Esophagus muscularis mucosa (tissue), 4 donors: Measurements from ENCODE around the gene ELOB. TPM values are rescaled to one million over a fixed set of nuclear protein-coding genes. Genes with fewer than 3 reads are reported as not detected.
A peak's percentile ranks its signal among the peaks of the same experiment; 100 is the strongest.

Experiments used
- DNase-seq: peaks from one replicate; pipeline ENCODE4 v3.0.0-alpha.2; 2017; ENCODE audit errors: extremely low spot score
- H3K27ac ChIP-seq, 4 donors: fragments of 200-600 bp; sonication (generic); replicated peaks in 1 of 4; 1 replicate in 3 of 4; 2 replicates in 1 of 4; pipeline ENCODE4 v1.5.1; 2016 to 2019; ENCODE audit warnings: mild to moderate bottlenecking in 1 of 4
- H3K27me3 ChIP-seq, 4 donors: fragments of 200-600 bp; sonication (generic); one replicate each; pipeline versions ENCODE4 v1.5.1 to v1.6.0; 2016 to 2019
- H3K36me3 ChIP-seq, 4 donors: fragments of 200-600 bp; sonication (generic); one replicate each; pipeline ENCODE4 v1.5.1; 2016 to 2019
- H3K4me1 ChIP-seq, 4 donors: fragments of 200-600 bp; sonication (generic); one replicate each; pipeline ENCODE4 v1.5.1; 2016 to 2019
- H3K4me3 ChIP-seq, 4 donors: fragments of 200-600 bp; sonication (generic); 1 replicate in 2 of 4; 2 replicates in 2 of 4; pipeline ENCODE4 v1.5.1; 2016 to 2019; ENCODE audit warnings: mild to moderate bottlenecking in 4 of 4, moderate library complexity in 1 of 4
- H3K9me3 ChIP-seq, 4 donors: fragments of 200-600 bp; sonication (generic); 1 replicate in 3 of 4; 2 replicates in 1 of 4; pipeline ENCODE4 v1.5.1; 2016 to 2019
- EP300 ChIP-seq: sonication (generic); formaldehyde crosslinking; IDR thresholded peaks from one replicate; pipeline ENCODE4 v1.6.1; 2017; ENCODE audit warnings: antibody characterized with exemption
- POLR2A ChIP-seq: fragments of 450-650 bp; IDR thresholded peaks from one replicate; pipeline ENCODE4 v1.6.1; 2017; ENCODE audit warnings: antibody characterized with exemption, moderate library complexity, mild to moderate bottlenecking, low read depth
- POLR2AphosphoS5 ChIP-seq, 2 donors: sonication (generic); formaldehyde crosslinking; IDR thresholded peaks; one replicate each; pipeline ENCODE4 v1.6.1; 2017; ENCODE audit warnings: antibody characterized with exemption in 2 of 2
- WGBS: methylation state at CpG from one replicate; pipeline ENCODE4 v1.1.5; 2018; 5-methylcytosine and 5-hydroxymethylcytosine counted together
- intact Hi-C: fragments of 100-400 bp; cut with DNase I; formaldehyde crosslinking; loops from one replicate; pipeline ENCODE4 v1.15.1; 2023
- total RNA-seq, 4 donors: library from RNA; depleted of rRNA; stranded (reverse); fragments of >200 nt; gene quantifications; one replicate each; pipeline versions ENCODE4 v1.1.0 to v1.2.1, GENCODE V29; 2016
- TF ChIP-seq, protein P1 (sequence below), 3 experiments: fragments of 200-600 bp in 2 of 3; fragments of 450-650 bp in 1 of 3; sonication (generic) in 2 of 3; IDR thresholded peaks; one replicate each; pipeline ENCODE4 v1.5.1; 2017 to 2019; ENCODE audit warnings: antibody characterized with exemption in 3 of 3, mild to moderate bottlenecking in 2 of 3, moderate library complexity in 1 of 3

ELOB gene
- total RNA-seq, 4 donors from 2014 or later, result 199 to 229 (median 213) TPM

DNA sequence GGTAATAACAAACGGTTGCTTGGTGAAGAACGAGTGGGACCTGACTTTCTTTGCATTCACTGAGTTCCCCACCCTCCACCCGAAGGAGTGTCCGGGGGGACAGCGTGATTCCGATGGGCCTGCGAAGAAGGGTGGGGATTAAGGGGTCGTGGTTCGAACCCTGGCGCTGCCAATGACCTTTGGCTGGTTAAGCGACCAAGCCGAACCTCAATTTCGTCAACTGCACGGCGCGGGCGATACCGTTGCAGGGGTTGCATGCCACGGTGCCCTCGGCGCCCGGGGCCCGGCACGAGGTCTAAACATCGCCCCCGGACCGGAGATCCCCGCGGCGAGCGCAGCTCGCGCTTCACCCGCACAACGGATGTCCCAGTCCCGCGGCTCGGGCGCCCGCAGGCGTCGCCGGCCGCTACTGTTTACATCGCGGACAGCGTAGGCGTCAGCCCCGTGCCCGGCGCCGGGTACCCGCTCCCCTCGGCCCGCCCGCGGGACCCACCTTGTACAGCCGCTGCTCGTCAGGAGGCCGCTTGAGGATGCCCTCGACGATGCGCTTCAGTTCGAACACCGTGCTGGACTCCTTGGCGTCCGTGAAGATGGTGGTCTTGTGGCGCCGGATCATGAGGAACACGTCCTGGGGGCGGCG, 460 bp downstream of the ELOB start:
- DNase-seq, result no peak
- intact Hi-C loops, result loop anchor here (10.0 kb wide), 1 partner anchor 148 kb away; no protein-coding TSS in a partner anchor

DNA sequence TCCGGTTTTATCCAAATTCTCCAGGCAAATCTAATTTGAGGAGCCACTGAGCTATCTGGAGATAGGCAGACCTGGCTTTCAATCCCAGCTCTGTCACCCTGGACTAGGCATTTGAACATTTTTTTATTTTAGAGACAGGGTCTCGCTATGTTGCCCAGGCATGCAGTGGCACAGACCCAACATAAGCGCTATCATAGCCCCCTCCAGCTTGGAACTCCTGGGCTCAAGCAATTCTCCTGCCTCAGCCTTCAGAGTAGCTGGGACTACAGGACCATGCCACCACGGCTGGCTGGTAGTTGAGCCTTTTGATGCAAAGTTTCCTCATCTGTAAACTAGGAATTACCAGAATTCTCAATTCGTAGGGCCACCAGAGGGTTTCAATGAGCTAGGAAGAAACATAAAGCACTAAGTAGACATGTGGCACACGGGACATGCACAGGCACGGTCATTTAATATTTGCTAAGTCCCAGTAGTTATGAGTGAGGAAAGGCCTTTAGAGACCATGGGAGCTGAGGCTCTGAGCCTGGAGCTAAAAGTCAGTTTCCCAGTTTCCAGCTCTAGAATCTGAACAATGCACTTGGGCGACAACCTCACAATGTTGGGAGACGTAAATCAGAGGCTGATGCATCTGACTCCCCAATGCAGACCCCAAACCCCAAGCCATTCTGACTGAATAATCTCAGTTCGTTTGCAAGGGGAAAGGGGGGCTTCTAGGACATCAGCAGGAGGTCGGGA, 1.1 kb downstream of the ELOB start:
- H3K36me3 ChIP-seq, result peaks cover 13 to 44% (median 41%) of the 10 kb centered on the region in 4 donors
- no peak for TF ChIP-seq EP300
- TF ChIP-seq, protein P1, sequence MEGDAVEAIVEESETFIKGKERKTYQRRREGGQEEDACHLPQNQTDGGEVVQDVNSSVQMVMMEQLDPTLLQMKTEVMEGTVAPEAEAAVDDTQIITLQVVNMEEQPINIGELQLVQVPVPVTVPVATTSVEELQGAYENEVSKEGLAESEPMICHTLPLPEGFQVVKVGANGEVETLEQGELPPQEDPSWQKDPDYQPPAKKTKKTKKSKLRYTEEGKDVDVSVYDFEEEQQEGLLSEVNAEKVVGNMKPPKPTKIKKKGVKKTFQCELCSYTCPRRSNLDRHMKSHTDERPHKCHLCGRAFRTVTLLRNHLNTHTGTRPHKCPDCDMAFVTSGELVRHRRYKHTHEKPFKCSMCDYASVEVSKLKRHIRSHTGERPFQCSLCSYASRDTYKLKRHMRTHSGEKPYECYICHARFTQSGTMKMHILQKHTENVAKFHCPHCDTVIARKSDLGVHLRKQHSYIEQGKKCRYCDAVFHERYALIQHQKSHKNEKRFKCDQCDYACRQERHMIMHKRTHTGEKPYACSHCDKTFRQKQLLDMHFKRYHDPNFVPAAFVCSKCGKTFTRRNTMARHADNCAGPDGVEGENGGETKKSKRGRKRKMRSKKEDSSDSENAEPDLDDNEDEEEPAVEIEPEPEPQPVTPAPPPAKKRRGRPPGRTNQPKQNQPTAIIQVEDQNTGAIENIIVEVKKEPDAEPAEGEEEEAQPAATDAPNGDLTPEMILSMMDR (IDR thresholded peaks at IDR 0.05), result no peak
- no peak for TF ChIP-seq POLR2A
- TF ChIP-seq POLR2AphosphoS5 (IDR thresholded peaks at IDR 0.05), result no peak
- intact Hi-C loops, result loop anchor here (2.0 to 10.0 kb wide), 2 partner anchors 51 to 149 kb away; no protein-coding TSS in a partner anchor
- H3K27me3 ChIP-seq, result no peaks in the 10 kb centered on the region
- no peaks in the 10 kb centered on the region for H3K9me3 ChIP-seq
- peak overlapping the region; percentile 84 to 93 (median 88) for H3K4me3 ChIP-seq
- 32% methylated on average over 11 of the region's 11 CpGs for whole genome bisulfite sequencing
- H3K27ac ChIP-seq, result peak overlapping the region; percentile 86 to 100 (median 98)
- H3K4me1 ChIP-seq, result peaks cover 24 to 55% (median 45%) of the 10 kb centered on the region in 4 donors
- no peak for DNase-seq

More for the DNA sequence above, 460 bp downstream of the ELOB start:
- H3K4me3 ChIP-seq, result peak overlapping the region; percentile 84 to 93 (median 88)
- no peaks in the 10 kb centered on the region for H3K27me3 ChIP-seq
- peak overlapping the region; percentile 86 to 100 (median 98) for H3K27ac ChIP-seq
- H3K4me1 ChIP-seq, result peaks cover 24 to 54% (median 45%) of the 10 kb centered on the region in 4 donors
- no peak for TF ChIP-seq POLR2A
- TF ChIP-seq, protein P1 (IDR thresholded peaks at IDR 0.05), result no peak
- peaks cover 6 to 37% (median 34%) of the 10 kb centered on the region in 4 donors for H3K36me3 ChIP-seq
- H3K9me3 ChIP-seq, result no peaks in the 10 kb centered on the region
- 1% methylated on average over 15 of the region's 72 CpGs for WGBS

DNA sequence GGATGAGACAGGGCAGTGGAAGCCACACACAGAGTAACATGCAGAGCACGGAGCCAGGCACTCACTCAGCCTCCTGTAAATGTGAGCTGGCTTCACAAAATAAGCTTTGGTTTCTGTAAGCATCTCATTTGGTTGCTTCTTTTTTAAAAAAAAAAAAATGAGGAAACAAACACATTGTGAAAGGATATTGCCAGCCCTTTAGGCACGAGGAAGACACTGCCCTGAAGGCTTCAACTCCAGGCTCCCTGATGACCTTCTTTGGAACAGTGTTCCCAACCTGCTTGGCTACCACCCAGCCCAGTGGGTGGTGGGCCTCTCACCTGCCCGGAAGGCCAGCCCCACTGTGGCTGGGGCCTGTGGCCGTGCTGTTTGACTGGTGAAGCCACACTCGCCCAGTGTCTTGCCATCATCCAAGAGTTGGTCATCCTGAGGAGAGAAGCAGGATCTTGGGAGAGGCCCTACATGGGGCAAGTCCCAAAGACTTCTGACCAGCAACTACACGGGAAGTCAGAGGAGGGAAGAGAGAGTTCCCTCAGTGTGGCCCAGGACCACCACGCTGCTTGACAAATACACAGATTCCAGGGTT, 1.9 kb downstream of the ELOB start:
- intact Hi-C loops, result loop anchor here (2.0 to 10.0 kb wide), 2 partner anchors 50 to 150 kb away; no protein-coding TSS in a partner anchor
- TF ChIP-seq EP300 (no peak), POLR2A (no peak), POLR2AphosphoS5 (IDR thresholded peaks at IDR 0.05) (no peak)
- TF ChIP-seq, protein P1 (IDR thresholded peaks at IDR 0.05), result no peak
- peaks cover 20 to 51% (median 48%) of the 10 kb centered on the region in 4 donors for H3K36me3 ChIP-seq

DNA sequence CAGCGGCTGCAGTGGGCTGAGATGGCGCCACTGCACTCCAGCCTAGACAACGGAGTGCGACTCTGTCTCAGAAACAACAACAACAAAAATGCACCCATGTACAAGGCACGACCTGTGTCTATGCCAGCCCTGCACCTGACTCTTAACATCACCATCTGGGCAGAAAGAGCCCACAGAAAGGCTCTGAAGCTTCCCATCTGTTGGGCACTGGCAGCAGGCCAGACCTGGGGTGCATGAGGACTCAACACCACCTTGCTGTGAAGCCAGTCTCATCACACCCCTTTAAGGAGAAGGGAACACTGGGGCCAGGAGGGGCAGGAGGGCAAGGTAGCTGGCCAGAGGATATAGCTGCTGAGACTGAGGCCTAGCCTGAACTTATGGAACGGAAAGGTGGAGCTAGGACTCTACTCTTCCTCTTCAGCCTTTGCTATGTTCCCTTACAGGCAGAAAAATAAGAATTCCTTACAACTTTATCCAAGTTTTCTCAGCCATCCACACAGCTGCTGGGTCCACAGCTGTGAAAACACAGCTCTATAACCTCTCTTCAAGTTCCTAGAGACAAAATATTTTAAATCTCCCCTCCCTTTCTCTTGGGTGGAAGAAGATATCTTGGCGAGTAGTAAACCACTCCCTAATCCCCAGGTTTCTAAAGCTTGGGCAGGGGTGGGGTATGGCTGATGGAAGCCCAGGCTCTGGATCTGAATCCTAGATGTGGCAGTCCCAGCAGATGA, 2.8 kb downstream of the ELOB start:
- Histone ChIP-seq H3K27ac (peak overlapping the region in 1 of 4 donors; percentile 7), H3K9me3 (no peaks in the 10 kb centered on the region), H3K27me3 (no peaks in the 10 kb centered on the region), H3K36me3 (peaks cover 29 to 60% (median 57%) of the 10 kb centered on the region in 4 donors), H3K4me1 (peaks cover 24 to 67% (median 58%) of the 10 kb centered on the region in 4 donors), H3K4me3 (no peak overlapping the region)
- TF ChIP-seq POLR2AphosphoS5 (IDR thresholded peaks at IDR 0.05) (no peak), POLR2A (no peak), EP300 (no peak)
- TF ChIP-seq, protein P1 (IDR thresholded peaks at IDR 0.05), result no peak
- intact Hi-C loops, result loop anchor here (2.0 to 10.0 kb wide), 2 partner anchors 50 to 150 kb away; no protein-coding TSS in a partner anchor
- no peak for DNase-seq
- WGBS, result 83% methylated on average over 6 of the region's 7 CpGs

More for the DNA sequence above, 1.9 kb downstream of the ELOB start:
- no peaks in the 10 kb centered on the region for H3K27me3 ChIP-seq
- 71% methylated on average over 7 of the region's 7 CpGs for WGBS
- H3K27ac ChIP-seq, result peak overlapping the region in 1 of 4 donors; percentile 16
- H3K4me1 ChIP-seq, result peaks cover 24 to 62% (median 51%) of the 10 kb centered on the region in 4 donors
- H3K9me3 ChIP-seq, result no peaks in the 10 kb centered on the region
- no peak for DNase-seq
- no peak overlapping the region for H3K4me3 ChIP-seq
